GM19324 (cell line): ENCODE results near the gene VCAN.

Experiments used
- ATAC-seq: cut with Tn5 transposase; IDR thresholded peaks from one replicate; pipeline ENCODE4 v1.9.1; 2021; ENCODE audit warnings: mild to moderate bottlenecking, moderate library complexity; ENCODE audit not compliant: unreplicated experiment, low FRiP score

The VCAN gene

DNA sequence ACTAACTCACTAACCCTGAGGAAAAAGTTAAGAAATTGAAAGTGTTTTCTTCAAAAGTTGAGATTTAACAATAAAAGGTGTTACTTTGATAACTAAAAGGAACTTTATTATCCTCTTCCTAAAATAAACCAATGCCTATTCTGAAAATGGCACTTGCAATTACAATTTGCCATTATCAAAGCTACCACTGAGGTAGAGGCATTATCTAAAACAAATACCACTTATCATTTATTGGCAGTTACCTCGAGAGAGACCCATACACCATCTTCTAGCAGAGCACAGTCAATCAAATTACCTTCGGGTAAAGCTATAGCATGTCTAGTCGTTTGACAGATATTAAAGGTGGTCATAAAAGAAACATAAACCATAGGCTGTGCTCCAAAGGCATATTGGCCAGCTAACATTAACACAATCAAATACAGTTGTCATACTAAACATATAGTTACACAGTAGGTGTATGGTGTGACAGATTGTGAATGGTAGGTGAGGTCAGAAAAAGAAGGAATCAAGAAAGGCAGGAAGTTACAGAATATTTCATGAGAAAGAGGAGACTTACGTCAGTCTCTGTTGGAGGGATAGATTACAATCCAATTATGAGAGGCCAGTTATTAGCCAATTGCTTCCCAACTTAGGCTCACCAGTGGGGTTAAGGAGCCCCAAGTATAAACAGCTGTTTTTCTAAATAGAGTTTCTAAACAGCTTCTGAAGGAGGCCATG lies 56.3 kb downstream of the VCAN start:
- no peak for ATAC-seq

DNA sequence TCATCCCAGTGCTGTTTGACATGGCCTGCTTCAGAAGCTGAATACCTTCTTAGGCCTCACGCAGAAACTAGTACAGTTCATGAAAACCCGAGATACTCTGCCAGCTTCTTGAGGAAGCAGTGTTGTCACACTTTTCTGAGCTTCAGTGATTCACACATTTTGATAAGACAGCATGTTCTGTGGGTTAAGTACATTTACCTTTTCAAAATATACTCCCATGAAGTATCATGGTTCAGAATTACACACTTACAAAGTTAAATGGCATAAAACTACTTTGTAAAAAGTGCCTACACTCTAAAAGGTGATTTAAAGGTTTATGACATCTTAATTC lies 56.9 kb downstream of the VCAN start:
- ATAC-seq: no peak

- no peak for ATAC-seq
Measured at GRCh38 chr5:83530193-83530592, 58.6 kb downstream of the VCAN start.

DNA sequence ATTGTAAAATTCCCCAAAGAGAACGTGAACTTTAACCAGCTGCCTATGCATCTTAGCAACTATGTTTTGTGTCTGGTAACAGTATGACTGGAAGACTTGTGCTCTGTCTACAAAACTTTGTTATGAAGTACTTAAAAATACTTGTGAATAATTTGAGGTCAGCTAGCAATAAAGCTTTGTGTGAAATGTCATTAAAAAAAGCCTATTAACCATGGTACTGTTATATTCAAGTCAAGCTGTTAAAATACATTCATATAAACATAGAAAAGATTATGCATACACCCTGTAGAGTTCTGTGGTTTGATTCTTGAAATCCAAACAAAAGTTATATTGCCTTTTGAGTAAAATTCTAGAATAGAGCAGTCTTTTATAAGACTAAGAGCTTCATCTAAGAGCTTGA lies 60.1 kb downstream of the VCAN start:
- ATAC-seq: no peak

GRCh38 chr5:83538786-83539462 lies 67.4 kb downstream of the VCAN start:
- ATAC-seq: peak; percentile 84

- peak; percentile 39 for ATAC-seq
Measured at GRCh38 chr5:83539463-83539790, 67.9 kb downstream of the VCAN start.

DNA sequence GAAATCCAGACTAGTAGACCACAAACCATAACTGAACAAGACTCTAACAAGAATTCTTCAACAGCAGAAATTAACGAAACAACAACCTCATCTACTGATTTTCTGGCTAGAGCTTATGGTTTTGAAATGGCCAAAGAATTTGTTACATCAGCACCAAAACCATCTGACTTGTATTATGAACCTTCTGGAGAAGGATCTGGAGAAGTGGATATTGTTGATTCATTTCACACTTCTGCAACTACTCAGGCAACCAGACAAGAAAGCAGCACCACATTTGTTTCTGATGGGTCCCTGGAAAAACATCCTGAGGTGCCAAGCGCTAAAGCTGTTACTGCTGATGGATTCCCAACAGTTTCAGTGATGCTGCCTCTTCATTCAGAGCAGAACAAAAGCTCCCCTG lies 68.6 kb downstream of the VCAN start:
- ATAC-seq: no peak

DNA sequence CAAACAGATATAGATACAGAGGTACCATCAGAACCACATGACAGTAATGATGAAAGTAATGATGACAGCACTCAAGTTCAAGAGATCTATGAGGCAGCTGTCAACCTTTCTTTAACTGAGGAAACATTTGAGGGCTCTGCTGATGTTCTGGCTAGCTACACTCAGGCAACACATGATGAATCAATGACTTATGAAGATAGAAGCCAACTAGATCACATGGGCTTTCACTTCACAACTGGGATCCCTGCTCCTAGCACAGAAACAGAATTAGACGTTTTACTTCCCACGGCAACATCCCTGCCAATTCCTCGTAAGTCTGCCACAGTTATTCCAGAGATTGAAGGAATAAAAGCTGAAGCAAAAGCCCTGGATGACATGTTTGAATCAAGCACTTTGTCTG lies 69.2 kb downstream of the VCAN start:
- no peak for ATAC-seq

GRCh38 chr5:83542839-83543238 lies 71.3 kb downstream of the VCAN start:
- ATAC-seq: no peak

- no peak for ATAC-seq
Measured at GRCh38 chr5:83543898-83544297, 72.4 kb downstream of the VCAN start.

DNA sequence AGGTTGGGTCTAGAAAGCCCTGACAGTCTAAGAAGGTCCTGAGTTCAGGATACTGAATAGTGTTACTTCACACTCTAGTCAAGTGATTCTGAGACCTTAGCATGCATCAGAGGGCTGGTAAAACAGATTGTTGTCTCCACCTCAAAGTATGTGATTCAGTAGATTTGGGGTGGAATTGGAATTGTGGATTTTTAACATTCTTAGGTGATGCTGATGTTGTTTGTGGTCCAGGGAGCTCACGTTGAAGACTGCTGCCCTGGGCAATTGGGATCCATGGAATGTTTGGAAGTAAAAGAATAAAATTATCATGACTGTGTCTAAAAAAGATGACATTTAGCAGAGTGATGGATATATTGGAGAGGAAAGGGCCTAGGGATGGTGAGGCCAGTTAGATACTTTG lies 75.6 kb downstream of the VCAN start:
- ATAC-seq: no peak

DNA sequence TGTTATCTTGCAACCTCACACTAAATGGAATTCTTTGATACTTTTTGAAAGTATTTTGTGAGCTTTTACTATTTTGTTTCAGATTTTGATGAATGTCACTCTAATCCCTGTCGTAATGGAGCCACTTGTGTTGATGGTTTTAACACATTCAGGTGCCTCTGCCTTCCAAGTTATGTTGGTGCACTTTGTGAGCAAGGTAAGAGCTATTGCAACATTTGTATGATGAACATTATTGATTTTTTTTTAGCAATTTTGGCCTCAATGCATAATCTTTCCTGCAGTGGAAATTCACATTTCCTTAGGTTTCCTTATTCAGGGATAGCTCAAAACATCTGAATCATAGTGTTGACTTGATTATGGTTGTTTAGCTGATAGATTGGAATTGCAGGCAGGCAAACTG lies 76.3 kb downstream of the VCAN start:
- no peak for ATAC-seq

DNA sequence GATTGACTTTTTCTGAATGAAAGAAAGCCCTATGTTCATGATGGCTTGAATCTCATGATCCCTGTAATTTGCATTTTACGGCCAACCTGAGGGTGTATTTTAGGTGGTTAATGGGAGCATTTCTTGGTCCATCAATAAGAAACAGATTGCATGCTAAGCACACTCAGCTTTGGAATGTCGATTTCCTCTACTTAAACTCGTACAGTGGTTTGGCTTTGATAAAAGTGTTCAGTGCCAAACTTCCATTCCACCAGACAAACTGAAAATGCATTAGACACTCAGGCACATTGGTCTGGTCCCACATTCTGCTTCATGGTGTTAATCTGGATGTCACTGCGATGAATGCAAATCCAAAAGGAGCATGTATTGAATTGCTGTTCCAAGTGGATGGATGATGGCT lies 77.0 kb downstream of the VCAN start:
- ATAC-seq: no peak

GRCh38 chr5:83549076-83549475 lies 77.5 kb downstream of the VCAN start:
- no peak for ATAC-seq

DNA sequence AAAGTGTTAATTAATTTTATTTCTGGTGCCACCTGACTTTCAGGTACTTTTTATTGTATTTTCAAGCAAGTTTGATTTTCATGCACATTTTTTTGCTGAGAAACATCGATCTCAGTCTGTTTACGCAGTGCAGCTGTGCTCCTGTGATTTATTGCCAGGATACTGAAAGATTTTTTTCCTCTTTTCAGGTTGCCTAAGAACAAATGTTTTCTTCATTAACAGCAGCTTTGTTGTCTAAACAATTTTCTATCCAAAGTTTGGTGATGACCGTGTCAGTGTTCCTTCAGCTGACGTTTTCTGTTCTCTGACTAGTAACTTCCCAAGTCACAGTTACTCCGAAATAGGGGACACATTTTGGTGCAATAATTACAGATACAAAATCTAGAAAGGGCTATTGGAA lies 78.1 kb downstream of the VCAN start:
- no peak for ATAC-seq

- no peak for ATAC-seq
Measured at GRCh38 chr5:83551821-83552220, 80.3 kb downstream of the VCAN start.

- no peak for ATAC-seq
Measured at GRCh38 chr5:83552275-83552674, 80.7 kb downstream of the VCAN start.

GRCh38 chr5:83553000-83553486 lies 81.5 kb downstream of the VCAN start:
- no peak for ATAC-seq

GRCh38 chr5:83554133-83554532 lies 82.6 kb downstream of the VCAN start:
- ATAC-seq: no peak

DNA sequence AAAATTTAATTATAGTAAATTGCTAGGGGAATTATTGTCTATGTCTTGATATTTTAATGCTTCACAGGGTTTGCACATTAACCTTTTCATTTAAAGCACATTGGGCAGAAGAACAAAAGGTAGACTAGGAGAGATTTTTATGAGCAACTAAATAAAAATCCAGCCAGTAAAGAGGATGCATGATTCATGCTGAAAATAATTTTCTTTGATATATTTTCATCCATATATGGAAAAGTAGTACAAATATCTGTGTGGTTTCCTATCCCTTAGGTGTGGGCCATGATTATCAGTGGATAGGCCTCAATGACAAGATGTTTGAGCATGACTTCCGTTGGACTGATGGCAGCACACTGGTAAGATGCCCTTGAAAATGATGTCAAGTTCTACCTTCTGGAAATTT lies 83.1 kb downstream of the VCAN start:
- ATAC-seq: no peak

DNA sequence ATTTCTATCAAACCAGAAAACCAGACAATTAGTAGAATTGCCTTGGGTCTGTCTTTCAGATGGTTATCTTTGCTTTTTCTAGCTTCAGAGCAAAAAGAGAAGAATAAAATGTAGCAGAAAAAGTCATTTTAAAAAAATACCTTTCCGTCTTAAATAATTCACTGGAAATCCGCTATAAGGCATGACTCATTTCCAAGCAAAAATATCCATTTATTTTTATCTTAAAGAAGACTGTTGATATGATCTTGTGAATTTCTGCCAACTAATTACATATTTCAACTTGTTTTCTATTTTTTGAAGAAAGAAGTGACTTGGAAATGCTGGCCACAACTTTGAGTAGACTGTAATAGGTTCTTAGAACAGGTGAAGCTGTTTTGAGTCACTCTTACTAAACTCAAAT lies 83.7 kb downstream of the VCAN start:
- ATAC-seq: no peak

DNA sequence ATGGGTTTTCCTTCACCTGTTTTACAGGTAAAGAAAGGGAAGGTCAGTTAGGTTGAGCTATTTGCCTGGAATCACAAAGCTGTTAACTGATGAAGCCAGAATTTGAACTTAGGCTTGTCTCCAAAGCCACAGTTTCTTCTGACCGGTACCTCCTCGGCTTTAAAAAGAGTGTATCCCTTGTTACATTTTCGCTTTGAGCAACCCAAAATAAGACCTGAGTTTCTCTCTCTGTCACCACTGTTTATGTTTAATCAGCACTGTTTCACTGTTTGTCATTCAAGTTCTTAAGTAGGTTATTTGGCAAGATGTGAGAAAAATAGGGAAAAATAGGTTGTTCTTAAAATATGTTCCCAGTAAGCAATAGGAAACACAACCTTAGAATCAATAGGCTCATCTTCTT lies 84.6 kb downstream of the VCAN start:
- peak; percentile 74 for ATAC-seq
